A673 (cell line): Measurements from ENCODE around the gene SLC22A23. TPM values are rescaled to one million over a fixed set of nuclear protein-coding genes. Genes with fewer than 3 reads are reported as not detected.

Source experiments
- BruUV-seq: library from RNA; stranded (reverse); fragments of 400-500 nt; replicated peaks from 2 replicates; lab custom pipeline; 2021; lab: Mats Ljungman, UMichigan
- CTCF ChIA-PET: fragments of 300-600 bp; sonication (Branson Sonifier 250); formaldehyde crosslinking; loops from one replicate; lab custom pipeline; 2022; ENCODE audit warnings: antibody characterized with exemption; lab: Charles Lee
- POLR2A ChIA-PET: fragments of 300-600 bp; sonication (Branson Sonifier 250); formaldehyde crosslinking; loops from one replicate; lab custom pipeline; 2022; ENCODE audit warnings: antibody characterized with exemption; ENCODE audit not compliant: low non-redundant PET; lab: Charles Lee
- DNase-seq: peaks from one replicate; pipeline ENCODE4 v3.0.0-alpha.2; 2015; ENCODE audit warnings: low spot score
- H3K27ac ChIP-seq: fragments of 200-600 bp; sonication (generic); 2 replicates; pipeline ENCODE4 v1.5.1; 2016; ENCODE audit warnings: mixed run types, low read depth, mild to moderate bottlenecking, mixed read lengths, antibody characterized with exemption, low read length; ENCODE audit not compliant: poor library complexity, severe bottlenecking
- H3K27me3 ChIP-seq: fragments of 200-600 bp; sonication (generic); replicated peaks from 2 replicates; pipeline ENCODE4 v1.6.1; 2017; ENCODE audit warnings: mixed run types, low read depth, mild to moderate bottlenecking, mixed read lengths, antibody characterized with exemption, low read length; ENCODE audit not compliant: insufficient read depth, poor library complexity
- H3K36me3 ChIP-seq: fragments of 200-600 bp; sonication (generic); 2 replicates; pipeline ENCODE4 v1.6.1; 2016; ENCODE audit warnings: mixed run types, mild to moderate bottlenecking, mixed read lengths, antibody characterized with exemption, low read length; ENCODE audit not compliant: insufficient read depth, poor library complexity, severe bottlenecking
- H3K4me1 ChIP-seq: fragments of 200-600 bp; sonication (generic); 2 replicates; pipeline ENCODE4 v1.6.1; 2017; ENCODE audit warnings: mixed run types, mild to moderate bottlenecking, mixed read lengths, antibody characterized with exemption, low read length; ENCODE audit not compliant: insufficient read depth, poor library complexity, severe bottlenecking
- H3K4me3 ChIP-seq: fragments of 200-600 bp; sonication (generic); 2 replicates; pipeline ENCODE4 v1.5.1; 2016; ENCODE audit warnings: low read depth, mixed run types, mild to moderate bottlenecking, mixed read lengths, low read length; ENCODE audit not compliant: poor library complexity, severe bottlenecking
- H3K9me3 ChIP-seq: fragments of 200-600 bp; sonication (generic); 2 replicates; pipeline ENCODE4 v1.6.1; 2016; ENCODE audit warnings: mixed run types, low read depth, mild to moderate bottlenecking, mixed read lengths, antibody characterized with exemption, low read length; ENCODE audit not compliant: poor library complexity, severe bottlenecking
- EZH2 ChIP-seq: fragments of 200-600 bp; sonication (generic); IDR thresholded peaks from 2 replicates; pipeline ENCODE4 v1.6.1; 2017; ENCODE audit warnings: borderline replicate concordance, low read depth, mild to moderate bottlenecking, mixed read lengths, antibody characterized with exemption, low read length; ENCODE audit not compliant: poor library complexity, severe bottlenecking
- intact Hi-C: fragments of 100-400 bp; cut with micrococcal nuclease; formaldehyde crosslinking; loops from one replicate; pipeline ENCODE4 v1.10.0; 2022; ENCODE audit not compliant: unreplicated experiment
- total RNA-seq: library from RNA; stranded (reverse); gene quantifications from 2 replicates; pipeline ENCODE4 v1.2.3, GENCODE V29; 2021
- TF ChIP-seq, protein P1 (sequence below): fragments of 300-800, 200-600 bp; sonication (generic); conservative IDR thresholded peaks from 2 replicates; pipeline ENCODE4 v1.5.1; 2017; ENCODE audit warnings: low read depth, mild to moderate bottlenecking, antibody characterized with exemption, low read length, moderate library complexity, mixed read lengths

Gene SLC22A23
- total RNA-seq, 1 experiment from 2014 or later = 6.2 TPM

- DNase-seq = no peak
- H3K4me3 ChIP-seq = peak overlapping the region; percentile 85
- BruUV-seq = no TSS peak
- intact Hi-C loops = loop anchor here (2.0 kb wide), 1 partner anchor 69 kb away; the partner anchor contains the start of gene TUBB2A
- CTCF ChIA-PET = no interaction called here
- H3K36me3 ChIP-seq = peaks cover 18% of the 10 kb centered on the region
- H3K27ac ChIP-seq = no peak overlapping the region
- TF ChIP-seq EZH2 = no peak
- TF ChIP-seq, protein P1, sequence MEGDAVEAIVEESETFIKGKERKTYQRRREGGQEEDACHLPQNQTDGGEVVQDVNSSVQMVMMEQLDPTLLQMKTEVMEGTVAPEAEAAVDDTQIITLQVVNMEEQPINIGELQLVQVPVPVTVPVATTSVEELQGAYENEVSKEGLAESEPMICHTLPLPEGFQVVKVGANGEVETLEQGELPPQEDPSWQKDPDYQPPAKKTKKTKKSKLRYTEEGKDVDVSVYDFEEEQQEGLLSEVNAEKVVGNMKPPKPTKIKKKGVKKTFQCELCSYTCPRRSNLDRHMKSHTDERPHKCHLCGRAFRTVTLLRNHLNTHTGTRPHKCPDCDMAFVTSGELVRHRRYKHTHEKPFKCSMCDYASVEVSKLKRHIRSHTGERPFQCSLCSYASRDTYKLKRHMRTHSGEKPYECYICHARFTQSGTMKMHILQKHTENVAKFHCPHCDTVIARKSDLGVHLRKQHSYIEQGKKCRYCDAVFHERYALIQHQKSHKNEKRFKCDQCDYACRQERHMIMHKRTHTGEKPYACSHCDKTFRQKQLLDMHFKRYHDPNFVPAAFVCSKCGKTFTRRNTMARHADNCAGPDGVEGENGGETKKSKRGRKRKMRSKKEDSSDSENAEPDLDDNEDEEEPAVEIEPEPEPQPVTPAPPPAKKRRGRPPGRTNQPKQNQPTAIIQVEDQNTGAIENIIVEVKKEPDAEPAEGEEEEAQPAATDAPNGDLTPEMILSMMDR = no peak
- peaks cover 23% of the 10 kb centered on the region for H3K4me1 ChIP-seq
- H3K9me3 ChIP-seq = no peaks in the 10 kb centered on the region
- POLR2A ChIA-PET = no interaction called here
- peaks cover 8% of the 10 kb centered on the region for H3K27me3 ChIP-seq
Measured at GRCh38 chr6:3226042-3226441, 230.8 kb downstream of the SLC22A23 start.

DNA sequence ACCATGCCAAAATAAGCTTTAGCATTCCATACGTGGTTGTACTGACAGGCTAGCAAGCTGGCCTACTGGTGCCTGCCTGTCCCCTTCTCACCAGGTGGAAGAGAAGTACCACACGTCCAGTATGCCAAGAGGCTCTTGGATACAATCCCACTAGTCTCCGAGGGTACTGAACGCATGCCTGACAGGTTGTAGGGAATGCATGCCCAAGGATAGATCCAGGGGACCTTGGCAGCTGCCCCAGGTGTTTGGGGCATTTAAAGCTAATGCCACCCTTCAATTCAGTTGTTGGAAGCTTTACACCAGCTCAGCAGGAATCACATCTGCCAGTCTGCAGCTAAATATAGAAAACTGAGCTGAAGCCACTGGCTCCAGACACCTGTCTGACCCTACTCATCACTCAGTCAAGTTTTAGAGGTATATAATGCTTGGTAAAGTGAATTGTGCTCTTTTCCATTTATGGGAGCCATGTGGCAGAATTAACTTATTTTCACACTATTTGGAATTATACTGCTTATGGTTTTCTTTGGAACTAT, 234.3 kb downstream of the SLC22A23 start:
- no peak overlapping the region for H3K4me3 ChIP-seq
- H3K27ac ChIP-seq = no peak overlapping the region
- peaks cover 18% of the 10 kb centered on the region for H3K36me3 ChIP-seq
- peaks cover 8% of the 10 kb centered on the region for H3K4me1 ChIP-seq
- no TSS peak for BruUV-seq
- POLR2A ChIA-PET = no interaction called here
- H3K9me3 ChIP-seq = no peaks in the 10 kb centered on the region
- H3K27me3 ChIP-seq = no peaks in the 10 kb centered on the region
- TF ChIP-seq, protein P1 = no peak
- no peak for TF ChIP-seq EZH2
- DNase-seq = no peak
- intact Hi-C loops = no loop called here
- CTCF ChIA-PET = no interaction called here

DNA sequence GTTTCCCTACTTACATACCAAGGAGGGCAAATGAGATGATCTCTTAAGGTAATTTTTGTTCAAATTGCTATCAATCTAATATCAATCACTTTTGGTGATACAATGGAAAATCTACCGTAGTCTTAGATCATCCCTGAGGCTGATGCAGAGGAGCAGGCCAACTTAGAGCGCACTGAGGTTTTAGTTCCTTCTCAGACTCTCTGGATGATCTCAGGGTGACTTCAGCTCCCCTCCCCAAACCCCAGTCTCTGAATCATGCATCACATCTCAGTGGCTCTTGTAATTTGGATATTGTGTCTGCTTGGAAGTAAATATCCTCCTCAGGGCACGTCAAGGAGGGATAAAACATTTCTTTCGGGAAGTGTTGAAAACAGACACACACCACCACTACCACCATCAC, 235.3 kb downstream of the SLC22A23 start:
- TF ChIP-seq, protein P1 = no peak
- no peak for TF ChIP-seq EZH2
- POLR2A ChIA-PET = no interaction called here
- peaks cover 7% of the 10 kb centered on the region for H3K4me1 ChIP-seq
- DNase-seq = no peak
- H3K27ac ChIP-seq = no peak overlapping the region
- no TSS peak for BruUV-seq
- H3K9me3 ChIP-seq = no peaks in the 10 kb centered on the region
- CTCF ChIA-PET = no interaction called here
- no peaks in the 10 kb centered on the region for H3K27me3 ChIP-seq
- H3K4me3 ChIP-seq = no peak overlapping the region
- peaks cover 18% of the 10 kb centered on the region for H3K36me3 ChIP-seq
- intact Hi-C loops = no loop called here
